HG03342 (cell line): ENCODE data around the gene CUX1.
"Not testable (repeated sequence)": the region's sequence is repeated elsewhere in the genome, so short reads cannot be mapped to it uniquely, and the experiment has no call there.

Experiments used
- ATAC-seq: cut with Tn5 transposase; IDR thresholded peaks from one replicate; pipeline ENCODE4 v1.9.1; 2021; ENCODE audit warnings: mild to moderate bottlenecking, moderate library complexity; ENCODE audit not compliant: unreplicated experiment

The CUX1 gene

GRCh38 chr7:101998029-101998905 is 180.8 kb downstream of the CUX1 start:
- ATAC-seq = no peak

- ATAC-seq = no peak
Observed at GRCh38 chr7:101998906-101999240, 181.4 kb downstream of the CUX1 start.

DNA sequence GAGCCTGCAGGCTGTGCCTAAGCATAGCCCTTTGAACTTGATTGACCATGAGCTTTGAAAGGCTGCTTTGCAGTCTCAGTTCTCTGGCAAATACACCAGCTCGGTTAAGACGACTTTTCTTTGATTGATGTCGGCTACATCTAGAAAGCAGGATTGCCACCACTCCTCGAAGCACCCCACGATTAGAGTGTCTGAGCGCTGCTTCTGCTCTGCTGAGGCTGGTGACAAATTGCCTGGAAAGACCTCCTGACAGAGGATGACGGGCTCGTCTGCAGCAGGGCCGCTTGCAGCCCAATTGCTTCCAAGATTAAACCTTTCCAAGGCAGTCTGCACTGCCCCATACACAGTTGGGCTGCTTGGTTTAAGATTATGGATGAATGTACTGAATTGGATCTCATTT is 182.0 kb downstream of the CUX1 start:
- no peak for ATAC-seq

GRCh38 chr7:102000123-102000522 is 182.7 kb downstream of the CUX1 start:
- ATAC-seq = no peak

DNA sequence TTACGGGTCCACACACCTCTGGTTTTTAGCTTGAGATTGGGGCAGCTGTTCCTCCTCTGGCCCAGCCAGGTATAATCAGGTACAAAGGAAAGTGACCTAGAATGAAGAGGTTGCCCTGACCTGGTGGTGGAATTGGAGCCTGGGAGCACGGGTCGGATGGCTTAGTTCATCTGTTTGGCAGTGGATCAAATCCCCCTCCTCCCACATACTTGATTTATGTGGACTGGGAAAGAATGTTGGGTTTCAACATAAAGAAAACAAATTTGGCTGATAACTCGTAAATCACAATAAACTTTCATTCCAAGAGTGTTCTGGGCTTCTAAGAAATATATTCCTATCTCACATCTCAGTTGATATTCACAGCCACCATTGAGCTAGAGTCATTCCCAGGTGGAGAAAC is 186.8 kb downstream of the CUX1 start:
- ATAC-seq = no peak

- no peak for ATAC-seq
Observed at GRCh38 chr7:102004848-102005247, 187.4 kb downstream of the CUX1 start.

GRCh38 chr7:102005933-102006480 is 188.6 kb downstream of the CUX1 start:
- ATAC-seq = no peak

- ATAC-seq = no peak
Observed at GRCh38 chr7:102006695-102007094, 189.3 kb downstream of the CUX1 start.

- no peak for ATAC-seq
Observed at GRCh38 chr7:102008535-102009262, 191.3 kb downstream of the CUX1 start.

DNA sequence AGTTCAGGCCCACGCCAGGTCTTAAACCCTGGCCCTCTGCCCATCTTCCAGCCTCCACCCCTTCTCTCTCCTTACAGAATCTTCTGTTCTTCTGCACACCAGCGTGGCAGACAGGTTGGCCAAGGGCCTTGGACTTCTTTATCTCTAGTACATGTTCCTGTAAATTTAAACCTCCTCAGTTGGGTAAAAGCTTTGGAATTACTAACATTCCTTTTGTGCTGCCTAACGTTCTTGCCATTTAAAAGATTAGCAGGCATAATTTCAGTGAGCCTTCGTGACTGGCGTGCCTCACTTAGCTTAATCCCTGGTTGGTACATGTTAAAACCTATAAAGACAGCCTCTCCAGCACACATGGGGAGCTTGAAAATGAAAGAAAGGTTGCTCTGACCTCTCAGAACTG is 192.2 kb downstream of the CUX1 start:
- ATAC-seq = no peak

DNA sequence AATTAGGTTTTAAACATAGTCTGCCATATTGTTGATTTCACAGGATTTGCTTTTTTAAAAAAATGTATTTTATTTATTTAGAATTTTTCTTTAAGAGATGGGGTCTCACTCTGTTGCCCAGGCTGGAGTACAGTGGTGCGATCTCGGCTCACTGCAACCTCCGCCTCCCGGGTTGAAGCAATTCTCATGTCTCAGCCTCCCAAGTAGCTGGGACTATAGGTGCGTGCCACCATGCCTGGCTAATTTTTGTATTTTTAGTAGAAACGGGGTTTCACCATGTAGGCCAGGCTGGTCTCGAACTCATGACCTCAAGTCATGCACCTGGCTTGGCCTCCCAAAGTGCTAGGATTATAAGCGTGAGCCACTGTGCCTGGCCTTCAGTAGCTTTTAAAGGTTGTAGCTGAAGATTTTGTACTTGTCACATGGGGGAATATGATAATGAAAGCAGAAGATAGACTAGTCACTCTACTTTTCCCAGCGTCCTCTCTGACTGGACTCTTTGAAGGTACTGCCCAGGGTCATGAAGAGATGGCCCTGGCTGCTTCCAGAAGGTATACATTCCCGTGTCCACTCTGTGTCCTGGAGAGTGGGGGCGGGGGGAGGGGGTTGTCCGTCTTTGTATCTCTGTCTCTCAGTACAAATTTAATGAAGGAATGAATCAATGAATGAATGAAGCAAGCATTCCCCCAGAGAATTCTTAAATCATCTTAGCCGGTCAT is 194.8 kb downstream of the CUX1 start:
- not testable (repeated sequence) for ATAC-seq

- no peak for ATAC-seq
Observed at GRCh38 chr7:102012941-102013461, 195.6 kb downstream of the CUX1 start.

DNA sequence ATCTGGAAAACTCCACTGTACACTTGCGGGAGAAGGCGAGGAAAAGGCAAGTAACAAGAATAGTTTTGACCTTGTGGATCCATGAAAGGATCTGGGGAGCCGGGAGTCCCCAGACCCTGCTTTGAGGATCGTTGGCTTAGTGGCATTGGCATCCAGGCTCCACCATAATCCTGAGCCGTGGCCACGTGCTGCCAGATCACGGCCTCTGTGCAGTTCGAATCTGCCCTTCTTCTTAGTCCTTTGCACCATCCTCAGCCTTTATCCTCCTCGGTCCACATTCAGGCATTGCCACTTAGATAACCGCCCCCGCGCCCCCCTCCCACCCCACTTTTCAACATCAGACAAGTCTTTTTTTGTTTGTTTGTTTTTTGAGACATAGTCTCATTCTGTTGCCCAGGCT is 201.4 kb downstream of the CUX1 start:
- ATAC-seq = no peak

DNA sequence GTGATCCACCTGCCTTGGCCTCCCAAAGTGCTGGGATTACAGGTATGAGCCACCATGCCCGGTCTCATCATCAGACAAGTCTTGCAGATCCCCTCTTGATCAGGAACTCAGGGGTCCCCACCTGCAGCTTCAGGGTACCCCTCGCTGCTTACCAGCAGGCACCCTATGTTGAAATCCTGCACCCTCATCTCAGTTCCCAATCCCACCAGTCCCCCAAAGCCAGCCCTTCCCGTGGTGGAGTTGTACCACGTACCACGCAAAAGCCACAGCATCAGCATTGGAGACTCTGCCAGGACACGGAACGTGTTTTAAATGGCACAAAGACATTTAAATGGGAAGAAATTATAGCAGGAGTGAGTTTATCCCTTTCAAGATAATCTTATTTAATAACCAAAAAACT is 202.0 kb downstream of the CUX1 start:
- no peak for ATAC-seq

DNA sequence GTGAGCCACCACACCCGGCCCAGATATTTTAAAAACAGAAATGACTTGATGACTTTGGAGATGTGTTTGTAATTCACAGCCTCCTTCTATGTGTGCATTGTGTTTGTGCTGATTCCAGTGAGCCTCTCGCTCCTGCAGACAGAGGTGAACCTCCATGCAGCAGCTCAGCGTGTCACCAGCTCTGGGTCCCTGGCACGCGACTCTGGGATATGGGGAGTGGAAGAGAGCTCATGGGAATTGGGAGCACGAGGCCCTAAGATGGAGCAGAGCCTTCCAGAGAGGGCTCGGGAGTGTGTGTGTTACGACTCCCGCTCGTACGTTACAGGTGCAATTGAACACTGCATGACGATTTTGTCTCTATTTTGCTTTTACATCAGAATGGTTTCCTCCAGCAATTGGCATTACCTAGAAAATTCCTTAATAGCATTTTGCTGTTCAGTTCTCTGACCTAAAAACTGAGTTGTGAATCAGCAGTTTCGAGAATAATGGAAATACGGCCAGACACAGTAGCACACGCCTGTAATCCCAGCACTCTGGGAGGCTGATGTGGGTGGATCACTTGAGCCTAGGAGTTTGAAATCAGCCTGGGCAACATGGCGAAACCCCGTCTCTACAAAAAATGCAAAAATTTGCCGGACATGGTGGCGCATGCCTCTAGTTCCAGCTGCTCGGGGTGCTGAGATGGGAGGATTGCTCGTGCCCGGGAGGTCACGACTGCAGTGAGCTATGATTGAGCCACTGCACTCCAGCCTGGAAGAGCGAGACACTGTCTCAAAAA is 204.6 kb downstream of the CUX1 start:
- no peak for ATAC-seq

- no peak for ATAC-seq
Observed at GRCh38 chr7:102024005-102024768, 206.8 kb downstream of the CUX1 start.

DNA sequence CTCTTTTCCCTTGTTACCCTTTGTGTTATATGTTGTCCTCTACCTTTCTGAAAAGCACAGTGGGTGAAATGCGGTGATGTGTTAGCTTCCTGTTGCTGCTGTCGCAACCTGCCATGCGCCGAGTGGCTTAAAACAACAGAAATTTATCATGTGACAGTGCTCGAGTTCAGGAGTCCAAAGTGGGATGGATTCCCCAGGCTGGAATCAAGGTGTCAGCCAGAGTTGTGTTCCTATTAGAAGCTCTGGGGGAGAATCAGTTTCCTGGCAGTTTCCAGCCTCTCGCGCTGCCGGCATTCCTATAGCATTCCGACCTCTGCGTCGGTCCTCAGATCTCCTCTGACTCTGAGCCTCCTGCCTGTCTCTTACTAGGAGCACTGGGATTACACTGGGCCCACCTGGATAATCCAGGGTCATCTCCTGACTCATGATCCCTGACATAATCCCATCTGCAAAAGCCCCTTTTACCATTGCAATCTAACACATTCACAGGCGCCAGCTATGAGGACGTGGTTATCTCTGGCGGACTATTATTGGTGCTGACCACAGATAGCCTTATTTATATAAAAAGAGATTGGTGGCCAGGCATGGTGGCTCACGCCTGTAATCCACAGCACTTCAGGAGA is 207.5 kb downstream of the CUX1 start:
- ATAC-seq = no peak

DNA sequence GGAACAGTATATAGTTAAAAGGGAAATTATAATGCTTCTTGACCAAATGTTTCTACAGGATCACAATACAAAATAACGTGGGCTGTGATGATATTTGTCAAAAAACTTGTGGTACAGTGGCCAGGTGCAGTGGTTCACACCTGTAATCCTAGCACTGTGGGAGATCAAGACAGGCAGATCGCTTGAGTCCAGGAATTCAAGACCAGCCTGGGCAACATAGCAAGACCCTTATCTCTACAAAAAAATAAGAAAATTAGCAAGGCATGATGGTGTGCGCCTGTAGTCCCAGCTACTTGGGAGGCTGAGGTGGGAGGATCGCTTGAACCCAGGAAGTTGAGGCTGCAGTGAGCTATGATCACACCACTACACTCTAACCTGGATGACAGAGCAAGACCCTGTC is 208.4 kb downstream of the CUX1 start:
- not testable (repeated sequence) for ATAC-seq

DNA sequence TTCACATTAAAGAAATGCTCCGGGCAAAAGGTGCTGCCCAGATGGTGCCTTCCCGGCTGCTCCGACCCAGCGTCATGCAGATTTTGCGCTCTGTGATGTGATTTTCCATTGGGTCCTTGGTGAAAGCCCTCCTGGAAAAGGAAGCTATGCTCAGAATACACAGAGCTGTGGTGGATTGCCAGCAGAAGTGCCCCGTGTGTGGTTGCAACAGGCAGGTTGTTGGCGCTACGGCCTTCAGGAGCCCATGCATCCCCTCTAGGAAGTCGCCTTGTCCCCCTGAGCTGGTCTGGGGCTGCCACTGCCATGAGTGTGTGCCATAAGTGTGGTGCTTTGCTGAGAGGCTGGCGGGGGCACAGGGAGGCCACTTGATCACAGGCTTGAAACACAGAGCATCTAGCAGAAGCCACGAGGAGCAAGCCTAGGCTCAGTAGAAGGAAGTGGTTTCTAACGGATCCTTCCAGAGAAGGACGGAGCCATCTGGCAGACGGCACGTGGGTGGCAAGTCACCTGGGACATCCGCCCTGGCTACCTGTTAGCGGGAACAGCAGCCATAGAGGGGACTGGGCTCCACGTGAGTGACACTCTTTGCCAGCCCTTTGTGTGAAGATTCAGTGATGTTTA is 210.9 kb downstream of the CUX1 start:
- ATAC-seq = no peak
